Measurements from ENCODE around the gene BMERB1. TPM values are rescaled to one million over a fixed set of nuclear protein-coding genes. Genes with fewer than 3 reads are reported as not detected.
"Not testable (repeated sequence)": the region's sequence is repeated elsewhere in the genome, so short reads cannot be mapped to it uniquely, and the experiment has no call there.

Gene BMERB1
- total and polyA plus RNA-seq, 10 donors: 5.6 to 36.5 (median 19.0) TPM

- DNase-seq: no peak
- Histone ChIP-seq H3K27me3 (replicated peaks in 1 of 7) (no peaks in the 10 kb centered on the region), H3K36me3 (peaks cover 3 to 100% (median 95%) of the 10 kb centered on the region in 6 donors), H3K27ac (peak overlapping the region in 3 of 8 donors; percentile 72 to 83 (median 74)), H3K4me3 (no peak overlapping the region), H3K9me3 (no peaks in the 10 kb centered on the region), H3K4me1 (peaks cover 0 to 23% (median 12%) of the 10 kb centered on the region in 6 donors)
- 94 to 98% (median 96%) methylated on average over 13 of the region's 13 CpGs for WGBS, 5 donors
- TF ChIP-seq CTCF (IDR thresholded peaks at IDR 0.05 in 8 of 11, conservative IDR thresholded peaks at IDR 0.05 in 3 of 11): no peak
- TF ChIP-seq POLR2A (IDR thresholded peaks at IDR 0.05): no peak
- no peak for TF ChIP-seq POLR2AphosphoS5 (IDR thresholded peaks at IDR 0.05)
- intact Hi-C loops (cut with DNase I; ENCODE audit: low total_unique reads): no loop called here
Observed at GRCh38 chr16:15605839-15606517, 171.6 kb downstream of the BMERB1 start.

GRCh38 chr16:15606518-15607220 is 172.3 kb downstream of the BMERB1 start:
- H3K9me3 ChIP-seq: no peaks in the 10 kb centered on the region
- H3K27ac ChIP-seq: peak overlapping the region in 7 of 8 donors; percentile 58 to 83 (median 67)
- peaks cover 3 to 100% (median 95%) of the 10 kb centered on the region in 6 donors for H3K36me3 ChIP-seq
- no peak for DNase-seq
- H3K4me3 ChIP-seq: no peak overlapping the region
- H3K27me3 ChIP-seq (replicated peaks in 1 of 7): no peaks in the 10 kb centered on the region
- TF ChIP-seq POLR2A (IDR thresholded peaks at IDR 0.05) (no peak), CTCF (IDR thresholded peaks at IDR 0.05 in 8 of 11, conservative IDR thresholded peaks at IDR 0.05 in 3 of 11) (no peak), POLR2AphosphoS5 (IDR thresholded peaks at IDR 0.05) (no peak)
- intact Hi-C loops (cut with DNase I; ENCODE audit: low total_unique reads): no loop called here
- WGBS, 5 donors: 92 to 98% (median 97%) methylated on average over 5 of the region's 5 CpGs
- H3K4me1 ChIP-seq: peaks cover 0 to 23% (median 12%) of the 10 kb centered on the region in 6 donors

GRCh38 chr16:15607221-15607699 is 172.9 kb downstream of the BMERB1 start:
- H3K4me3 ChIP-seq; H3K27me3 ChIP-seq (replicated peaks in 1 of 7); intact Hi-C loops (cut with DNase I; ENCODE audit: low total_unique reads); DNase-seq; H3K9me3 ChIP-seq: not testable (repeated sequence)
- 86 to 90% (median 89%) methylated on average over 12 of the region's 12 CpGs for WGBS, 5 donors
- Histone ChIP-seq H3K4me1 (peaks cover 0 to 23% (median 12%) of the 10 kb centered on the region in 6 donors), H3K27ac (peak overlapping the region in 7 of 8 donors; percentile 58 to 83 (median 67)), H3K36me3 (peaks cover 3 to 100% (median 96%) of the 10 kb centered on the region in 6 donors)

GRCh38 chr16:15607700-15608396 is 173.5 kb downstream of the BMERB1 start:
- Histone ChIP-seq H3K27ac (peak overlapping the region in 7 of 8 donors; percentile 58 to 83 (median 67)), H3K36me3 (peaks cover 3 to 100% (median 96%) of the 10 kb centered on the region in 6 donors), H3K4me3 (no peak overlapping the region), H3K27me3 (replicated peaks in 1 of 7) (no peaks in the 10 kb centered on the region), H3K9me3 (no peaks in the 10 kb centered on the region), H3K4me1 (peaks cover 0 to 23% (median 12%) of the 10 kb centered on the region in 6 donors)
- 73 to 91% (median 76%) methylated on average over 13 of the region's 13 CpGs for WGBS, 5 donors
- intact Hi-C loops (cut with DNase I; ENCODE audit: low total_unique reads): no loop called here
- TF ChIP-seq POLR2AphosphoS5 (IDR thresholded peaks at IDR 0.05) (peak; percentile 48 to 89 (median 85)), CTCF (IDR thresholded peaks at IDR 0.05 in 8 of 11, conservative IDR thresholded peaks at IDR 0.05 in 3 of 11) (no peak)
- DNase-seq: peak; percentile 81
